Limb (tissue), 2 donors: ENCODE results near the gene OPCML.
A peak's percentile ranks its signal among the peaks of the same experiment; 100 is the strongest.

Source experiments
- DNase-seq, 2 donors: peaks; one replicate each; pipeline ENCODE4 v3.0.0-alpha.2; 2016; ENCODE audit errors: extremely low spot score in 2 of 2

The OPCML gene

DNA sequence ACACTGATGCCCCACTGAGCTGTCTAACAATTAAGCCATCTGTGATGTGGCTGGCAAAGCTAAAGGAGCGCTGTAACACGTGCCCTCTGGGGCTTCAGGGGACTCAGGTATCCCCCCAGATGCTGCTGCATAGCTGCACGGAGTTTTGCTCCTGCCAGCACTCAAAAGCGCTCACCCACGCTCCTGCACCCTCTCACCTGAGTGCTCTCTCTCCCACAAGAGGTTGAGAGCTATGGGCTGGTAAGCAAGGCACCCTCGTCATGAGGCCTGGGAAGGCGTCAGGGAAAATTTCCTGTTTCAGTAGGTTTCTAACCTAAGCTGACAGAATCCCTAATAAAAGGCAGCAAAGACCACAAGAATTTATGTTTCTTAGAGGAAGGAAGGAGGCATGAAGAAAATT is 850.3 kb downstream of the OPCML start:
- DNase-seq, result no peak

GRCh38 chr11:132680584-132680983 is 851.7 kb downstream of the OPCML start:
- DNase-seq, result no peak

DNA sequence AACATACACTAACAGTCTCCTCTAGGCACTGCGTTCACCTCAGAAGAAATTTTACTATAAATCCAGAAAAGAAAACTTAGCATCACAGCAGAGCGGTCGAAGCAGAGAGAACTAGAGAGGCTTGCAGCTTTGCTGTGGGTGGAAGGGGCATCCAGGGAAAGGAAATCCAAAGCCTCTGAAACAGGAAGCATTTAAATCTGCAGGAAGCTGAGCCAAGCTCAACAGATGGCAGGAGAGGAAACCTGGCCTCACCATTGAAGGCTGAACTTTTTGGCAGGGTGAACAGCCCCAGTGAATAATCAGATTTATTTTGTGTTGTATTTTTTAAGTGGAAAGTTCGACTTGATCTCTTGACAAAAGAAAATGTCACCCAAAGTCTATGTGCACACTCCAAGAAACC is 858.1 kb downstream of the OPCML start:
- DNase-seq, result no peak

GRCh38 chr11:132671851-132672370 is 860.4 kb downstream of the OPCML start:
- DNase-seq, result no peak

DNA sequence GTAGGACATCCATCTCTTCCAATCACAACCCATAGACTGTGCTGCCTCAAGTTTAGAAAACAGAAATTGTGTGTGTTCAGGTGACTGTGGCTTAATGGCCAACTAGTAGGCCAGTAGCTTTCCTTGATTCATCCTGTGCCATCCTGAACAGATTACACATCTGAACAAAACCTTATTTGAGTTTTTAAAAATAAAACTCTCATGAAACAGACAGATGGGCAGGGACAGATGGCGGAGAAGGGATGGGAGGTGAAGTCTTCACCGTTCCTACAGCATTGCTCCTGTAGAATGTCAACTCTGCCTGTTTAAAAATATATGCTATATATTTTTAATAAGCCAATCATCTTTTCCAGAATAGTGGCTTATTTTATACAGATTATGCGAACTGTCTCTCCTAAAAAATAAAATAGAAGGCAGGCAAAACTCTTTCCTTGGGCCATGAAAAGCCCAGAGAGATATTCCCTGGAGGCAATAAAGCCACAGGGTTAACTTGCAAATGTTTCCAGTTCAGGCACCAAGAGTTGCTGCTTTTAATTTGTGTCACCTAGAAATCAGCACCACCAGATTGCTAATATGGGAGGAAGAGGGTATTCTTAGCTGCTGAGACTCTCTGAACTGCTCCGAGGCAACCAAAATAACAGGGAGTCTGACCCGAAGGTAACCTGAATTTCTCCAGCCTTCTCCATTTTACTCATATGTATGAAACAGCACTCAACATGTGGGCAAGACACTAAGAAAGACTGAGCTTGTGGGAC is 861.2 kb downstream of the OPCML start:
- no peak for DNase-seq

DNA sequence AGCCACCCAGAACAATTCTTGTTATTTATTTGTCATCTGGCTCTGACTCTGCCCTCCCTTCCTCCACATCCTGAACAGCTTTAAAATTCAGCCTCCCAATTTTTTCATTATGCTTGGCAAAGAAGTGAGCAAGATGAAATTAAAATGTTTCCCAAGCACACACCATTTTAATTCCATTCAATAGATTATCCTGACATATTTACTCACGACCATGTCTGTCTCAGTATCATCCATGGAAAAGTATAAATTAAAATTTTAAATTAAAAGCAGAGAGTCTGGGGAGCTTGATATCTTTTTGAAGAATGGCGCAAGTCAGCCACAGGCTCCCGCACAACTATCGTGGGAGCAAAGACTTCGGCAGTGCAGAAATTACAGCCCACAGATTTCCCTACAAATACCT is 862.4 kb downstream of the OPCML start:
- DNase-seq, result no peak

- no peak for DNase-seq
Observed at GRCh38 chr11:132665205-132665604, 867.1 kb downstream of the OPCML start.

- DNase-seq, result no peak
Observed at GRCh38 chr11:132658696-132659095, 873.6 kb downstream of the OPCML start.

DNA sequence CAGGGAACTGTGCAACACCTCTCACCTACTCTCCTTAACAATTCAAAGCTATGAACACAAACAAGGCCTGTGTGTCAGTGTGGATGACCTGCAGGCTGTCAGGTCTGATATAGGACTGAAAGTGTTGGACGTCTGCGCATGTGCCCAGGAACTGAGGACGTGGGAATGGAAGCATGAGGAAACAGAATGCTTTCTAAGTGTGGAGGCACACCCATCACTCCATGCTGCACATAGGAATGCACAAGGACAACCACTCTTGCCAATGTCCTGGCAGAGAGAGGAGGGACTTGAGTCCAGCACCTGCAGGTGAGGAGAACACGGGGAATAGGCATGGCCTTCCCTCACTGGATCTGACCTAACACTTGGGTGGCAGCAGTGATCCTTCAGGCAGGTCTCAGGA is 874.3 kb downstream of the OPCML start:
- no peak for DNase-seq

GRCh38 chr11:132655187-132655855 is 877.0 kb downstream of the OPCML start:
- no peak for DNase-seq

DNA sequence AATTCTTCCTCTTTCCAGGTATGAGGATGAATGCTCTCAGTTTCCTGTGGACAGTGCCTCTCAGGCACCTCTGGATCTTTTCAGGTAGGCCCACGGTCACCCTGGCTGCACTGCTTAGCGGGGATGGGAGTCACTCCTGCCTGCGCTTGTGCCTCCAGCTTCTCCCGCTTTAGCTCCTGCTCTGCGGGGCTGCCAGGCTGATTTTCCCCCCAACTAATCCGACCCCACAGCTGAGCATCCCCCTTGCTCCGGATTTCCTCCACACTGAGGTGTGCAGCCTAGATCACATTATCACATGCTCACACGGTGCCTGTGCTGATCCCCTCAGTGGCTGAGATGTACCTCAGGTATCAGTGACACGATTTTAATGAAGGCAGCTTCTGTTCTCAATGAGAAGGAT is 879.1 kb downstream of the OPCML start:
- DNase-seq, result no peak

GRCh38 chr11:132650969-132651720 is 881.2 kb downstream of the OPCML start:
- no peak for DNase-seq

GRCh38 chr11:132649277-132649676 is 883.0 kb downstream of the OPCML start:
- no peak for DNase-seq

DNA sequence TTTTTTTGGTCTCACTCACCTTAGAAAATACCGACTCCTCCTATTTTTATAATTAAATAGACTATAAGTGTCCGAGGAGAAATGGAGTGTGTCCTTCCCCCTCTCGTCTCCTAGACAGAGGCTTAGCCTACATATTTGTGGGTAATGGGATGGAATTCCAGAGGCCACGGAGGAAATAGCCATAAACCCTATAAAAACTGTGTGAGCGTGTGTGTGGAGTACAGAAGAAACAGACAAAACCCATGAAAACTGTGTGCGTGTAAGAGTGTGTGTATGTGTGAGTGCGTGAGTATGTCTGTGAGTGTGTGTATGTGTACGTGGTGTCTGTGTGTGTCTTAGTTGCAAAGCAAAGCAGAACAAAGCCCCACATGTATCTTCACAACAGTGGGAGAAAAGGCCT is 883.5 kb downstream of the OPCML start:
- DNase-seq, result no peak

DNA sequence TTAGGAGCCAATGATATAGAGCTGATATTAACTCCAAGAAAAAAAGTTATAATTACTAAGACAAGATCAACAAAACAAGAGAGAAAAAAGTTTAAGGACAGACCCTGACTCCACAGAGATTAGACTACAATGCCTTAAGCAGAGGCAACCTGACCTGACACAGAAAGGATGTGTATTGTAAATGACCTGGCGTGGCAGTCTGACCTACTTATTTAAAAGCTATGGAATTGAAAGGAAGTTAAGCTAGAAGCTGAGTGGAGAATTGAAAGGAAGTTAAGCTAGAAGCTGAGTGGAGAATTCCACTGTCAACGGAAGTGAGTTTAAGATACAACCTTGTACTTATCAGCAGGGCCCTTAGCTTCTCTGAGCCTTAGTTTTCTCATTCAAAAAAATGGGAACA is 885.4 kb downstream of the OPCML start:
- DNase-seq, result no peak

DNA sequence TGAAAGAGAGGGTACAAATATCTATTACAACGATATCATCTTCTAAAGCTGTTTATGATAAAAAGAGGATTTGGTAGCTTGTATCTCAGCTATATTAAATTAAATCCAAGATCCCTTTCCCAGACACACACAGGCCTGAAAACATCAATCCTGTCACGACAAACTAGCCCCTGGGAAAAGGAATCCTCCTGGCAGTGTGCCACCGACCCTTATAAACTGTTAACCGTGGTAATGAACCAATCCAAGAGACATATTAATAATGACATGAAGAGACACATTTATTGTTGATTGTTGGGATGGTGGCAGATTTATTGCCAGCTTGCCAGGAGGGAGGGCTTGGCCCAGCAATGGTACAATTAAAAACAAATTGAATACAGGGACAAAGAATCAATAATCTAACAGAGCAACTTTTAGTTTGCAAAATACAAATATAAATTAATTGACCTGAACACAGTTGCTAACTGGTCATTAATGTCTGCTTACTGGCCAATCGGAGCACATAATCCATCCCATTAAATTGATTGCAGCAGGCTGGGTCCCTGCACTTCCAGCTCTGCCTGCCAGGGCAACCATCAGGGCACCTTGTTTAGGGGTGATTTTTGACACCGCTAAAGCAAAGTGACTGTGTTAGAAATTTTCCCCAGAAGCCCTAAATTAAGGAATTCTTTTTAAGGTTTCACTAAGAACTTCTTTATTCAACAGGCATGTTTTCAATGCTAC is 887.6 kb downstream of the OPCML start:
- DNase-seq, result peak in 1 of 2 donors; percentile 55

- no peak for DNase-seq
Observed at GRCh38 chr11:132643239-132643638, 889.1 kb downstream of the OPCML start.

GRCh38 chr11:132640952-132641351 is 891.3 kb downstream of the OPCML start:
- DNase-seq, result no peak

GRCh38 chr11:132639986-132640385 is 892.3 kb downstream of the OPCML start:
- DNase-seq, result no peak

DNA sequence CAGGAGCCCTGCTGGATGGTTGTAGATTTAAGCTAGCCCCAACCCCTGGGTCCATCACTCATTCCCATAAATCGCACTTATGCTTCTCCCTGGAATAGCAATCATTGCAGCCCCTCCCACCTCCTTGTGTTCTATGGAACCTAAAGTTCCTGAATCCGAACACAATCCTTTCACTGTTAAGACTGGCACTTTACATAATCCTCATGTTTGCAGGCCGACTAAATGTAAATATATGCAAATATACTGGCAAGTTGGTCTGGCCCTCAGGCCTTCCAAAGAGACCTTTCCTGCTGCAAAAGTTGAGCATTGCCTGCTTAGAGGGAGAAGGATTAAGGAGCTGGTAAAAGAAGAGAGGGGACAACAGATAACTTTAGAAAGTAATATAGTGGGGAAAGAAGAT is 892.9 kb downstream of the OPCML start:
- no peak for DNase-seq

GRCh38 chr11:132638423-132638822 is 893.9 kb downstream of the OPCML start:
- no peak for DNase-seq

DNA sequence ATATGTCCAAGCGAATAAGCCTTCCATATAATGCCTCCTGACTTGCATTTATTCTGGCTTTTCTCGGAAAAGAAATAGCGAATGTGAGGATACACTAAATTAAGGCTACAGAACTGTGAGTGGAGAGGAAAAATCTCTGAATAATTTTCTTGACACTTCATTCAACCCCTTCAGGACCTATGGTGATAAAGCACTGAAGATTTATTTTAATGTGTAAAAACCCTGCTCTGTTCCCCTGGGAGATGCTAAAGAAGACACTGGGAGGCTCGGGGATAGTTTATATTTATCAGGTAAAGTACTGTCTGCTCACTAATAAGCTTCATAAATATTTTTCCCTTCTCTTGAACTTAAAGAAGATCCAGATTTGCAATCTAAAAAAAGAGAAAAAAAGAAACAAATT is 895.8 kb downstream of the OPCML start:
- no peak for DNase-seq
